GM21381 (cell line): ENCODE measurements around the gene PLEK2.
"Not testable (repeated sequence)": the region's sequence is repeated elsewhere in the genome, so short reads cannot be mapped to it uniquely, and the experiment has no call there.

Experiments used
- ATAC-seq: cut with Tn5 transposase; IDR thresholded peaks from one replicate; pipeline ENCODE4 v1.9.1; 2021; ENCODE audit warnings: mild to moderate bottlenecking, moderate library complexity; ENCODE audit not compliant: unreplicated experiment

PLEK2 gene

GRCh38 chr14:67411820-67412421 is at the start of gene PLEK2:
Gene PLEK2, minus strand, starts transcription at chr14:67412165. Its CDS starts 106 bp downstream, at chr14:67412059.
- no peak for ATAC-seq

- ATAC-seq: no peak
These were observed 49.5 kb upstream of the PLEK2 start for GRCh38 chr14:67461341-67461985.

- no peak for ATAC-seq
These were observed 47.4 kb upstream of the PLEK2 start for GRCh38 chr14:67459336-67459735.

- ATAC-seq: no peak
These were observed 45.8 kb upstream of the PLEK2 start for GRCh38 chr14:67457782-67458181.

GRCh38 chr14:67456732-67457131 is 44.8 kb upstream of the PLEK2 start:
- ATAC-seq: no peak

GRCh38 chr14:67453575-67454300 is 41.8 kb upstream of the PLEK2 start:
- no peak for ATAC-seq

- ATAC-seq: not testable (repeated sequence)
These were observed 39.7 kb upstream of the PLEK2 start for GRCh38 chr14:67451667-67452066.

- ATAC-seq: no peak
These were observed 37.1 kb upstream of the PLEK2 start for GRCh38 chr14:67449096-67449495.

GRCh38 chr14:67447033-67447381 is 35.0 kb upstream of the PLEK2 start:
- no peak for ATAC-seq

- no peak for ATAC-seq
These were observed 34.5 kb upstream of the PLEK2 start for GRCh38 chr14:67446371-67447032.

GRCh38 chr14:67444395-67444794 is 32.4 kb upstream of the PLEK2 start:
- no peak for ATAC-seq

GRCh38 chr14:67442139-67442906 is 30.4 kb upstream of the PLEK2 start:
- ATAC-seq: no peak

- no peak for ATAC-seq
These were observed 29.7 kb upstream of the PLEK2 start for GRCh38 chr14:67441672-67442071.

GRCh38 chr14:67441256-67441655 is 29.3 kb upstream of the PLEK2 start:
- no peak for ATAC-seq

- no peak for ATAC-seq
These were observed 28.5 kb upstream of the PLEK2 start for GRCh38 chr14:67440513-67440912.

- ATAC-seq: no peak
These were observed 27.0 kb upstream of the PLEK2 start for GRCh38 chr14:67438969-67439368.

- no peak for ATAC-seq
These were observed 24.3 kb upstream of the PLEK2 start for GRCh38 chr14:67436006-67436866.

- no peak for ATAC-seq
These were observed 23.6 kb upstream of the PLEK2 start for GRCh38 chr14:67435603-67436002.

GRCh38 chr14:67432050-67432564 is 20.1 kb upstream of the PLEK2 start:
- ATAC-seq: no peak
